Stimulated activated CD4-positive, alpha-beta T cell treated with anti-CD3 and anti-CD28 coated beads, Interleukin-1b, Interleukin-23, amount 100 ng/mL, for 48 hours (primary cell): ENCODE measurements around the gene FAM117A.

Source experiments
- DNase-seq: peaks from one replicate; pipeline ENCODE4 v3.0.0-alpha.2; 2020

The FAM117A gene

GRCh38 chr17:49707246-49707607, 56.7 kb downstream of the FAM117A start:
- no peak for DNase-seq

GRCh38 chr17:49705254-49705653, 58.7 kb downstream of the FAM117A start:
- no peak for DNase-seq

DNA sequence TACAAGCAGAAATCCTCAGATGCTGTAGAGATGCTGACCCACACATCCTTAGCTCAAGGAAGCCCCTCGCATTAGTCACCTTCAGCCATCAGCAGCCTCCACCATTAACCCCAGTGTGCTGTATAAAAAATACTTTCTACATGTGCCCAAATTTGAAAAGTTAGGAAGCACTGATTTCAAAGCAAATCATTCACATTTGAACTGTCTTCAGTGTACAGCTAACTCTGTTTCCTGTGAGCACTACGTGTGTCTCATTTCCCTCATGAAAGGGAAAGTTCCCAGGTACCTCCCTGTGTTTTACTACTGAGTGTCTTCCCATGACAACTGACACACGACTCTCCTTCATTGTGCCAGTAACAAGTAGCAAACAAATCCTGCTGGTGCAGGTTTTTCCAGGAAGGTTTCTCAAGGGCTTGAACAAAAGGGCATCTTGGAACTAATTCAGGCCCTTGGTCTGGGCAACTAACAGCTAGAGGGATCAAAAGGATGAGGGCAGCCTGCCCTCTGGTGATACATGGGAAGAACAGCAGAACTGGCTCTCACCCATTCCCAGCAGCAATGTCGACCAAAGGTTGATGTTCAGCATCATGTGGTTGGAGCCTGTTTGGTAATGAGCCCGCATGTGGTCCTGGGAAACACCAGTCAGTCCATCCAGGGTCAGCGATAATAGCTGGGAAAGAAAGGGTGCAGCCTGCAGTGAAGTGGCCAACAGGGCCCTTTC, 60.2 kb downstream of the FAM117A start:
- DNase-seq = no peak

DNA sequence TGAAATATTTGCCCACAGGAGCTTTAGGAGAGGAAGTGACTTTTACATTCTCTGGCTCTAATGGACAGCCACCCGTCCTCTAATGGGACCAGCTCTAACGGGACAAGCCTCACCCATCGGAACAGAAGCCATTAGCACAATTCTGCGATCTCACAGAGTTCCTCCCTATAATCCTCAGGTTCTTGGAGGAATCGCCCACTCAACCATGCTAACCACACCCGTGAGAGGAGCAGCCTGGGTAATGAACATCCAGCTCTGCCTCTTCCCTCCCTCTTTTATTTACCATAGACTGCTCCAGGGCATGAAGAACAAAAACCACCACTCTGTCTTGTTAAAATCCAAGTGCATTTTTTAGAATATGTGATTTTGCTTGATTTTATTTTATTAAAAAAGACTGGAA, 63.0 kb downstream of the FAM117A start:
- DNase-seq = no peak

GRCh38 chr17:49699966-49700575, 63.9 kb downstream of the FAM117A start:
- DNase-seq = no peak

- DNase-seq = no peak
Measured at GRCh38 chr17:49698005-49698404, 65.9 kb downstream of the FAM117A start.

GRCh38 chr17:49696233-49696761, 67.6 kb downstream of the FAM117A start:
- DNase-seq = peak; percentile 83

DNA sequence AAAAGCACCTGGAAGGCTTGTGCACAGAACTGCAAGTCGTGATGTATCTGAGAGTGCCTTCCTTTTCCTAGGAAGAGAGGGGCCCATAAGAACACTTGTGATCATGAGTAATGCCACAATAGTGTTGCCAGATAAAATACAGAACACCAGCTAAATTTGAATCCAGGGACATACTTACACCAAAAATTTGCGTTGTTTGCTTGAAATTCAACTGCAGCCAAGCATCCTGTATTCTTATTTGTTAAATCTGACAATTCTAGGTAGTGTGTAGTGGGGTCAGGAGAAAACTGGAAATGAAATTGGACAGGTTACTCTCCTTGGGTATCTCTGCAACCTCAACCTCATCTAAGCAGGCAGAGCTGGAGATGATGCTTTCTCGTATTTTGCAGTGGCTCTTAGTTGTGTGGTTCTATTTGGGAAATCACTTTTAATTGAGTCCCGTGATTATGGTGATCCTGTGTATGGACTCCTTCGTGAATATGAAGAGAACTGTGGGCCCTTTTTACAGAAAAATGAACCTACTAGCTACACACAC, 68.2 kb downstream of the FAM117A start:
- no peak for DNase-seq

GRCh38 chr17:49694847-49695697, 68.9 kb downstream of the FAM117A start:
- peak; percentile 69 for DNase-seq

DNA sequence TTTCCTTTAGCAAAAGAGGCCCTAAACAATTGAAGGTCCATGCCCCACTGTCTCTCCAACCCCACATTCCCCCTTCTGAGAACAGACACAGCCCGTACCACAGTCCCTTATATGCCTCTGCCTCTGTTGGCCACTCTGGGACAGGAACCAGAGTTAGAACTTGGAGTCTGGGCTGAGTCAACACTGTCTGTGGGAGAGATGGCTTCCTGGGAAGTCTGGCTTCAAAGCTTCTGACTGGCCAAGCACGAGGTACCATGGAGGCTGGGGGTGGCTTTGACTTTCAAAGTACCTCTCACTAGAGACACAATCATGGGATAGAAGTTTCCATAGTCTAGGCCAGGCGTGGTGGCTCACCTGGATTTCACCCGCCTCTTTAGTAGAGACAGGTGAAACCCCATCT, 71.2 kb downstream of the FAM117A start:
- no peak for DNase-seq

DNA sequence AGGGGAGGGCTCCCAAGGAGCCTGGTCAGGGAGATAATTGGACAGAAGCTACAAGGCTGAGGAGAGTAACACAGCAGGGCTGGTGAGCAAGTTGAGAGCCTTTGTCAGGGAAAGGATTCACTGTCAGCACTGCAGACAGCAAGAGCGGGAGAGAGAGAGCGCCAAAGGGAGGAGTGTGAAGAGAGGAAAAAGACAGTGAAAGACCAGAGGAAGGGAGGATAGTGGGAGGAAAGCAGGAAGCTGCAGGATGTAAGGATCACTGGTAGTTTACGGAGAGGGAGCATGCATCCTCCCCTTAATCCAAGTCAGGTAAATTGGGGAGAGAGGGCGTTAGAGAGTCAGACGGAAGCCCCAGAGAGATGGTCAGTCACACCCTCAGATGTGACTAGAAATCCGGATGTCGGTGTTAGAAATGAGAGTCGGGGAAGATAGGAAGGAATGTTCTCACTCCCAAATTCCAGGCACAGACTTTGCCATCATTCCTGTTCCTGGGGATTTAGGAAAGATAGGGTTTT, 72.2 kb downstream of the FAM117A start:
- DNase-seq = no peak

GRCh38 chr17:49691086-49691676, 72.8 kb downstream of the FAM117A start:
- DNase-seq = no peak

DNA sequence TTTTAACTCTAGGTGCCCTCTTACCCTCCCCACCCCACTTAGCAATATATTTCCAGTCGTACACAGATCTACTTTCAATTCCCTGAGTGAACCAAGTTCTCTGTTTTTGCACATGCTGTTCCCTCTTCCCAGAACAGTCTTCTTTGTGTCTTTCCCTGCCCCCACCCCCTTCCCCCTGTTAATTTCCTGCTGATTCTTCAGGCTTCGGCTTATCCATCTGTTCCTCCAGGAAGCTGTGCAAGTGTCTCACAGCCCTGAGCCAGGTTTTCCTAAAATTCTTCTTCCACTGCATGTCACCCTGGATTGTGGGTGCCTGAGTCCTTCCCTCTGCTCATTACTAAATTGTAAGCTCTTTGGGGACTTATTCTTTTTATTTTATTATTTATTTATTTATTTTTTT, 73.7 kb downstream of the FAM117A start:
- no peak for DNase-seq

DNA sequence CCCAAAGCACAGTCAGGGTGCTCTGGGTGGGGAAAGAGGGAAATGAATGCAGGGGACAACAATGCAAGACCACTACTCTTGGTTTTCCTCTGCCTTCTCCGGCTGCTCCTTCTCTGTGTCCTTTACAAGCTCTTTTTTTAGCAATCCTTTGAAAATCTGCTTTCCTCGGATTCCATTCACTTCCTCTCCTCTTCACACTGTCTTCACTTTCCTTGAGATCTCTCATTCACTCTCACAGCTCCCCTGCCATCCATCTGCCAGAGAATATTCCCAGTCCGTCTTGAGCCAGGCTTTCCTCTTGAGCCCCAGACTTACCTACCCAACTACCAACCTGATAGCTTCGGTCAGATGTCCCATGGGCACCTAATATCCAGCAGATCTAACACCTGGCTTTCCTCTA, 75.1 kb downstream of the FAM117A start:
- DNase-seq = no peak

DNA sequence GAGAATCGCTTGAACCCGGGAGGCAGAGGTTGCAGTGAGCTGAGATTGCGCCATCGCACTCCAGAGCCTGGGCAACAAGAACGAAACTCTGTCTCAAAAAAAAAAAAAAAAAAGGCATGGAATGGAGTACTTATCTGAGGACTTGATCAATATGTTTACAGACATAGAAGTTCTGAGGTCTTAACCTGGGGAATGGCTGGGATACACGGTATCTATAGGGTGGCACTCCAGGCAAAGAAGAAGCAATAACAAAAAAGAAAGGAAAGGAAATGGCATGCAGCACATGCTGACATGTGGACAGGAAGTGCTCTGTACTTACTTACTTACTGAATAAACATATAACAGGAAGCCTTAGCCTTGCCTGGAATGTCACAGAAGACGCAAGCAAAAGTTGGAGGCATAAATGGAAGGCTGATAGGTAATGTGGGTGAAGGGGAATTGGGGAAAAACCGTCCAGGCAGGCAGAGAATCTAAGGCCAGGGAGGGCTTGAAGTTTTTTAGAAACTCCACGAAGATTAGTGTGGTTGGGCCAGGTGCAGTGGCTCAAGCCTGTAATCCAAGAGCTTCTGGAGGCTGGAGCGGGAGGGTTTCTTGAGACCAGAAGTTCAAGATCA, 75.9 kb downstream of the FAM117A start:
- DNase-seq = no peak

DNA sequence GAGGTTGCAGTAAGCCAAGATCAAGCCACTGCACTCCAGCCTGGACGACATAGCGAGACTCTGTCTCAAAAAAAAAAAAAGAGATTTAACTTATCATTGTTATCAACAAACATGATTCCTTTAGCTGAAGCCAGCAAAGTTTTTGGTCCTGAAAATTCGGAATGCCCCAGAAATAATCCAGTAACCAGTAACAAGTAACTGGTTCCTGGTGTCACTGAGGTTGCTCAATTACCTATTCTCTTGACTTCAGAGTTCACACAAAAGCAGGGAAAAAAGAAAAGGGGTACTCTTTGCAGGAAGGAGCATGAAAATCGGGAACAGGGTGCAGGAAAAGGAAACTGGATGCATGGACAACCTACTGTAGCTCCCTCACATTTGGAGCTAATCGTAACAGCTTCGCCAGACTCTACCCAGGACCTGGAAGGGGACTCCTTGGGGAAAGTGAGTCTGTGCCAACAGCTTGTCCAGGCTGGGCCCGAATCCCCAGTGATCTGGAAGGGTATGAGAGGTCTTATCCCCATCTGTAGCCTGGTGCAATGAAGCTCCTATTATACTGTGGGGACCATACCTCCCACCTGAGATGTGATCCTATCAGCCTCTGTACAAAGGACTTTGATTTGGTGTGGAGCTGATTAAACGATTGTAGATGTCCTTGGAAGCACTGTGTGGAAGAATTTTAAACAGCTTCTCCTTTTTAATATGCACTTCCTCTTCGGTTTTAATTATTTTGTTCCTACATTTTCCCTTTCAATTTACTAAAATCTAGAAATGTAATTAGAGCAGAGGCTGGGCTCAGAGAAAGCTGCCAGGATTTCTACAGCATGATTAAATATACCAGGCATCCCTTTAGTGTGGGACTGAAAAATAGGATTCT, 82.6 kb downstream of the FAM117A start:
- DNase-seq = no peak

DNA sequence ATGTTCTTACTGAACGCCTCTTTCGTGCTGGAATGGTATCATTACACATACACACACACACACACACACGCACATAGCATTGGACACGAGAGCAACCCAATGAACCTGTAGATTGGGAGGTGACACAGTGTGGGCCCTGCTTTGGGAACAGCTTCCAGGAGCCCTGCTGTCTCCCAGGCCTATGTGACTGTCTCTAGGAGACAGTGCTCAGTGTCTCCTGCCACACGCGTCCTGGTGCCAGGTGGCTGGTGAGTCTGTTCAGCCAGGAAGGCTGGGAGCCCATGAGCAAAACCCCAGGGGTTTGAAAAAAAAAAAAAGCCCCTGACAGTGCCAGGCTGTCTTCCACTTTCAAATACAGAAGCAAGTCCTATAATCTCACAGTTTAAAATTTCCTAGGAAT, 83.6 kb downstream of the FAM117A start:
- DNase-seq = no peak

GRCh38 chr17:49677933-49678847, 85.7 kb downstream of the FAM117A start, which contains the start of gene SPOP:
Gene SPOP (minus strand): TSS chr17:49678097. CDS start chr17:49622810, 55,287 bp downstream.
- DNase-seq = peak; percentile 99

DNA sequence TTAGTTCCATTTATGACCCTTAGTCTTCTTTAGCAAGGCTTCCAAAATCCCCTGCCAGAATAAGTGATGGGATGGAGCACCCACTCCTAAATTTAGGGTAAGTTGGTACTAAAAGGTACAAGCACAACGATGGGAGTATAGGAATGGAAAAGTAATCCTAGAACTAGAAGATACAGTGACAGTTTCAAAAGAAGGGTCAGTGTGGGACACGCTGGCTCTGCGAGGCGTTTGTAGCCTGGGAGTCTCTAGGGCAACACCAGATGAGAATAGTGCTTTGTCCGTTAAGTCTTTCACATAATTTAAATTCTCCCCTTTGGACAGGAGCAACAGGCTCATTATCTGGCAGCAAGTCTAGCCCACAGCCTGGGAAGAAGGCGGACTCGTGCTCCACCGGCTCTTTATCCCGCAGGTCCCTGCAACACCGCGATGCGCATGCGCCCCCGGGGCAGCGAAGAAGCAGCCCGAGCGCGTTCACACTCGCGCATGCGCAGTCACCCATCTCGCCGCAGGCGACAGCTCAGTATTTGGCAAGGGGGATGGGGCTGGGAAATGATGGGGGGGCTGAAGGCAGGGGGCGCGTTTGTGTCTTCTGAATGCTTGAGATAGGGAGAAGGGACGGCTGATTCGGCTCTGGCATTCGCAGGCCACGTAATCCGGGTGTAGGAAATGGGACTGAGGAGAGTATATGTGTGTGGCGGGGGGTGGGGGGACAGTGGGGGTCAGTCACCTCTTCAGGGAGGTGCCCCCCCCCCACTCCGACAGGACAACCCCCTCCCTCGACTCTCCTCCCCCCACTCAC, 86.6 kb downstream of the FAM117A start:
- peak; percentile 95 for DNase-seq
